Activated naive CD4-positive, alpha-beta T cell treated with anti-CD3 and anti-CD28 coated beads, Interleukin-2, amount 50 U/mL, for 16 hours (primary cell): ENCODE results near the gene KRT4.

ENCODE experiments used
- DNase-seq: peaks from one replicate; pipeline ENCODE4 v3.0.0-alpha.2; 2020

KRT4 gene

GRCh38 chr12:52836491-52837412 lies 22.8 kb upstream of the KRT4 start:
- no peak for DNase-seq

DNA sequence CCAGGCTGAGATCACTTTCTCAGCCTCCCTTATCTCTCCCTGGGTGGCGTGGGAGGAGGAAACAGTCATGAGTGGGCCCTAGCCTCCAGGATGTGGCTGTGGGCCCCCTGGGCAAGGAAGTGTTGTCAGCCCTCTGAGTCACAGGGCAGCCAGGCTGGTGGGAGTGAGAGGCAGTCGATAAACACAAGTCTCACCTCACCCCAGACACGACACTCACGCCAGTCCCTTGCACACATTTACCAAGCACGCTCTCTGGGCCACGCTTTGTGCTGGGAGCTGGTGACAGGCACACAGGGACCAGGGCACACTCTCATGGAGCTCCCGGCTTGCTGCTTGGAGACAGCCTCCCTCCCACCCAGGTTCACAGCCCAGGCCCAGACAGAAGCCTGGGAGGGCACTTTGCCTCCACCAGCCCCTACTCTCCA lies 22.1 kb upstream of the KRT4 start:
- DNase-seq = peak; percentile 58

DNA sequence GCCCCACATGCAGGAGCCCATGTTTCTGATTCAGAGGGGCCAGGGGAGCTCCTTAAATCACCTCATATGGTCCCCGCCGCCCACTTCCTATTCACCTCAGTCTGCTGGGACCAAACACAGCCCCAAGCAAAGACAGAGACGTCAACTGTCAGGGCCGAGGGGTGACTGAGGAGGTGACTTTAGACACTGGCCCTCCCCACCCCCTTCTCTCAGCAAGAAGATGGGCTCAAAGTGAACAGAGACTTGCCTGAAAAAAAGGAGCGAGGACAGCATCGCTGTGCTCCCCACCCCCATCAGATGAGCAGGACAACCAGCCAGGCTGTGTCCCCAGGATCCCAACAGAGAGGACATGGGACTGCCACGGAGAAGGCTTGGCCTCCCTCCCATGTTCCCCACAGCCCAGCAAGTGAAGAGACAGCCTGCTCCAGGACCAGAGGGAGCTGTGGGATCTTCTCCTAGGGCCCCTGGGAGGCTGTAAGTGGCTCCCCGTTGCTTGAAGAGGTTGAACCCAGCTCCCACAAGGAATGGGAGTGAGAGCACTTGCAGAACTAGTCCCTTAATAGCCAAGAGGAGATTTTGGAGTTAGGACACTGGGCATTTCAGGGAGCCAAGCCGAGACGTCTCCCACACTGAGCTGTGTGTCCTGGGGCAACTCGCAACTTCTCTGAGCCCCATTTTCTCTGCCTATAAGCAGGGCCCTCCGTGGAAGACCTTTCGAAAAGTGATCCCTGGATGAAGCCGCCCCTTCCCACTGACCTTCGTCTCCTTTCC lies 21.5 kb upstream of the KRT4 start:
- no peak for DNase-seq

- DNase-seq = no peak
These were observed 20.7 kb upstream of the KRT4 start for GRCh38 chr12:52834727-52835001.

- no peak for DNase-seq
These were observed 20.2 kb upstream of the KRT4 start, which contains the start of gene KRT79 for GRCh38 chr12:52833922-52834726. Gene KRT79, minus strand, starts transcription at chr12:52834311. Its CDS starts 51 bp downstream, at chr12:52834260.

DNA sequence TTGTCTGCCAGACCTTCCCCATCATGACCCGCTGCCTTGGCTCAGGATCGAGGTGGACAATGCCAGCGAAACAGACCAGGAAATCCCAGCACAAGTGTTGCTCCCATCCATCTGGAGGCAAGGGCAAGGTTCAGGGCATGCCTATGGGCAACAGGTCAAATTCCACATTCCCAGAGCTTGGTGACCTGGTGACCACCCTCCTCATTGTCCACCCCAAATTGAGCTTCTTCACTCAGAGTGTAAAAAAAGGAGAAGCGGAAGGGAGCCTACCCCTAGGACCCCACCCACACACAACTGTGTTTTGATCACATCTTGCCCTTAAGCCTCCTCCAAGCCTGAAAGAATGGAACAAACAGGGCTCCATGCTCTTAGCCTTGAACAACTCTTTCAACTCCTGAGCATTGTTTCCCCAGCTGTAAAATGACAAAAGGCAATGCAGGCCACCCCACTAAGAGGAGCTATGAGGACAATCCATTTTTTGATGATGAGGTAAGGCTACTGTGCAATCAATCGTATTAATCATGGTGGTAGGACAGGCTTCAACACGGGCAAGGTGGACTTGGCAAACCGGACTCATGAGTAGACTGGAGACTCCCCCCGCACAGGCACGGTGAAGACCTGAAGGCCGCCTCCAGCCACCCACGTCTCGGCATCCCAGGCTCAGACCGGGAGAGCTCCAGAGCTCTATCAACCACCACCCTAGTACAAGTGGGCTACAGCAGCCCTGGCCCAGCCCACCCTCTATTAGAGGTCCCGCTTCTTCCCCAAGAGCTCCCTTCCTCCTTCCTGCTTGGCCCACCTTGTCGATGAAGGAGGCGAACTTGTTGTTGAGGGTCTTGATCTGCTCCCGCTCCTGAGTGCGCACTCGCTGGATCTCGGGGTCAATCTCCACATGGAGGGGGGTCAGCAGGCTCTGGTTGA lies 19.3 kb upstream of the KRT4 start:
- no peak for DNase-seq

DNA sequence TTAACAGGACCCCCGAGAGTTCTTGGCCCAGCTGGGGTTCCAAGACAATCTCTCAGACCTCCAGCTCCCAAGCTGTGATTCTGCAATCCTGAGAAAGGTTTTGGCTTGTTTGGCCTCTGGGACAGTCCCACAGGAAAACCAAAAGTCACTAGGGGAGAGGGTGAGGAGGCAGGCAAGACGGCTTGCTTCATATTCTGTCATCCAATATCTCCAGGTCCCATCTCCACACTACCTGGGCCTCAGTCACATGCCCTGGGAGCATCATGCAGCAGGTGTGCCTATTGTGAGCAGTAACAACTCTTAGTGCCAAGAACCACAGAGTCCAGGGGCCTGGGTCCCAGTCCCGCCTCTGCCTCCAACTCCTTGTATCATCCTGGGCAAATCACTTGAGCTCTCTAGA lies 18.5 kb upstream of the KRT4 start:
- no peak for DNase-seq

GRCh38 chr12:52831251-52831650 lies 17.3 kb upstream of the KRT4 start:
- no peak for DNase-seq

DNA sequence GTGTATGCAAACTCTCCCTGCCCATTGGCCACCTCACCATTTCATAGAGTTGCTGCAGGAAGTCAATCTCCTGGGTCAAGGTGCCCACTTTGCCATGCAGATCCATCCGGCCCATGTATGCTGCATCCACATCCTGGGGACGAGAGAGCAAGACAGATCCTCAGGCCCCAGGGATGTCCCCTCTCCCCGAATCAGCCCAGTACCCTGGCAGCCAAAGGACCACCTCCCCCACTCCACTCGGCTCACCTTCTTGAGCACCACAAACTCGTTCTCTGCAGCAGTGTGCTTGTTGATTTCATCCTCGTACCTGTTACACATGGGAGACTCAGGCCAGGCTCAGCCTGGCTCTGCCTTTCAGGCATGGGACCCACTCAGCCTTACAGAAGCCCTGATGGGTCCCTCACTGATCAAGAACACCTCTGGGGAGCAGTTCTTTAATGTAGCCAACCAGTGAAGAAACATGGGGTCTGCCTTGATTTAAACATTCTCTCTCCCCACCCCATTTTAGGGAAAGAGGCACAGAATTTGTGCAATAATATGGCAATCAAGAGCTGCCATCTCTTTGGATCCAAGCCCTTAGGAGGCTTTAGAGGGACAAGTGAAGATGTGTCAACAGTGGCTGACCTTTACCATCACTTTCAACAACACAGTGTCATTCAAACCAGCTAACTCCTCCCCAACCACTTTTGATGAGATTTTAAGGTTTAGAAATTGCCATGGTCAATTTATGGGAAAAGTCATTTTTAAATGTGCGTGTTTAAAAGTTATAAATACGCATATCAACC lies 16.3 kb upstream of the KRT4 start:
- no peak for DNase-seq

DNA sequence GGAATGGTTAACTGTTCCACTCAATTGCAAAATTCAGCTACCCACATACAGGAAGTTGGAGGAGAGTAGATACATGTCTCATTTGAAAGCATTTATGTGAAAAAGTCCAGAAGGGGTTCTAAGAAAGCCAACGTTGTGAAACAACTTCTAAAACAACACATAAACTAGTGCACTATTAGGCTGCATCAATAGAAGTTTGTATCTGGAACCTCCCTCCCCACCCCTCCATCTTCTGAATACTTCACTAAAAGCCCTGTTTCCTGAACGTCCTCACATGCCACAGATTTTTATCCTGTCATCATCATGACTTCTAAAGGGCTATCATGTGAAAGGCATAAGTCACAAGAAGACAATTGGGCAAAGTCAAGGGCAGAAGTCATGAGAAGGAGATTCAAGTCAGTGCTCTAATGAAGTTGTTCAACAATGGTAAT lies 14.7 kb upstream of the KRT4 start:
- DNase-seq = no peak

GRCh38 chr12:52828156-52828555 lies 14.2 kb upstream of the KRT4 start:
- DNase-seq = no peak

GRCh38 chr12:52827499-52828090 lies 13.7 kb upstream of the KRT4 start:
- DNase-seq = no peak

DNA sequence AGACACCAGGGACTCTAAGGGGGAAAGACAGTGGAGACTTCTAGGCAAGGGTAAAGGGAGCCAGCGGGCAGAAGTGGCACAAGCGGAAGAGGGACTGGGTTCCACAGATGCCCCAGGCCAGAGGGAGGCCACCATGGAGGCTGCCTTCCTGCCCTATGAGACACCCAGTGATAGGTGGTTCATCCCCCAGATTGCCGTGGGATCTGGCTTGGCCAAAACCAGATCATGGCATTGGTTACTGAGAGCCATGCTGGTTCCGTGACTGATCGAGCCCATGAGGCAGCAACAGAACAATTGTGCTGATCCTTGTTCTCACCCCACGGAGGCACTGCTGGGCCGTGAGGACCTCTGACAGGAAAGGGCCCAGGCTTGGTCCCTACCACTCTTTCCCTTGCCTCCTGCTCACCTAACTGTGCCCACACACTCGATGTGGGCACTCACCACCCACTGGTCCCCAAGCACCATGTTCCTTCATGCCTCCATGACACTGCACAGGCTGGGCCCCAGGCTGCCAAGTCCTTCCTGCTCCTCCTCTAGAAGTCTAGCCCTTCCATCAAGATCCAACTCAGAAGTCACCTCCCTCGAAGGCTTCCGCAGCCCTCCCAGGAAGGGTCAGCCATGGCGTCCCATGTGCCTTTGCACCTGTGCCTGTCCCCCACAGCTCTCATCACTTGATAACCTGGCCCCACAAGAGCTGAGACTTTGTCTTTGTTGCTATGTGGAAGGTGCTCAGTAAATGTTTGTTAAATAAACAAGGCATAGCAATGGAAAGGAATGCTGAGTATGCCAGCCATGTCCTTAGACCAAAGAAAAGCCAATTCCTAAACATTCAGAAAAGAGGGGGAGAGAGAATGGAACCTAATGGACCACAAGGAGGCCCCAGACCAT lies 12.9 kb upstream of the KRT4 start:
- DNase-seq = no peak

GRCh38 chr12:52825961-52826360 lies 12.0 kb upstream of the KRT4 start:
- no peak for DNase-seq

DNA sequence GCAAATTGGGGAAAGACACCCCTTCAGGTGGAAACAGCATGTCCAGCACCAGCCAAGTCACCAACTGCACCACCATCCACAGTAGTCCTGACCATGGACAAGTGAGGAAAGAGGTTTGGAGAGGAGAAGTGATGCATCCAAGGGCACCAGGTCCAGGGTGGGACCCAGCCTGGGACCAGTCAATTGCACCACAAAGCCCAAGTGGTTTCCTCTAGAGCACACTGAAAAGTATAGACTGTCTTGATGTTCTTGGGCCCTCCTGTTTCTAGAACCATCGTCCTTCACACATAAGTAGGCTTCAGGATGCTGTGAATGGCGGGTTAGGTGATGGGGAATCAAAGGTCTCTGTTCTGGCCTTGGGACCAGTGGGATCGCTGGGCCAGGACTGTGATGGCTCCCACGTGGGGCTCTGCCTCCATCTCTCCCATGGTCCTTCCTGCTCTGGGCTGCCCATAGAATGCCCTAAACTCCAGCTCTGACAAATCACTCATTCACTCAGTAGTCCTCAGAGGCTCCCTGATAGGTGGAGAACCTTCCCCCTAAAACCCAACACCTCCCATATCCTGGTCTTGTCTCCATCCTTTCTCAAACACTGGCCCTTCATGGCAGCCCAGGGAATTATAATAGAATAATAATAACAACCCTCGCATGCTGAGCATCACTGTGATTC lies 11.0 kb upstream of the KRT4 start:
- DNase-seq = no peak

DNA sequence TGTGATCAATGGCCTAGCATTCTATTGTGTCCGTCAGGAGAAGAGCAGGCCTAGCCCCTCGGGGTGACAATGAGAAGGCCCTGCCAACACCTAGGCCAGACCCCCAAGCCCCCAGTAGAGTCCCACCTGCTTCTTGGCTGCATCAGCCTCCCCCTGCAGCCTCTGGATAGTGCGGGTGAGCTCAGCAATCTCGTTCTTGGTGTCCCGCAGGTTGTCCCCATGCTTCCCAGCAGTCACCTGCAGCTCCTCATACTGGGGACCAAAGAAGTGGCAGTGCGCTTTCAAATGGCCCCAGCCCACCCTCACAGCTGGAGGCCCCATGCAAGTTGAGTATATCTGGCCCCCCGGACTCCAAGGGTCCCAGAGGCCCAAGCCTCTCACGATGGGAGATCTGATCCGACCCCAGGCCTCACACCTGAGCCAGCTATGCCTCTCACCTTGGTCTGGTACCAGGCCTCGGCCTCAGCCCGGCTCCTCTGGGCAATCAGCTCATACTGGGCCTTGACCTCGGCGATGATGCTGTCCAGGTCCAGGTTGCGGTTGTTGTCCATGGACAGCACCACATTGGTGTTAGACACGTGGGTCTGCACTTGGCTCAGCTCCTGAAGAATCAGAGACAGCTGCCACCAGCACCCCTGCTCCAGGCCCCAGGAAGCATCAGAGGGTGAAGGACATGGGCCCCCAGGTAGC lies 10.0 kb upstream of the KRT4 start:
- no peak for DNase-seq

DNA sequence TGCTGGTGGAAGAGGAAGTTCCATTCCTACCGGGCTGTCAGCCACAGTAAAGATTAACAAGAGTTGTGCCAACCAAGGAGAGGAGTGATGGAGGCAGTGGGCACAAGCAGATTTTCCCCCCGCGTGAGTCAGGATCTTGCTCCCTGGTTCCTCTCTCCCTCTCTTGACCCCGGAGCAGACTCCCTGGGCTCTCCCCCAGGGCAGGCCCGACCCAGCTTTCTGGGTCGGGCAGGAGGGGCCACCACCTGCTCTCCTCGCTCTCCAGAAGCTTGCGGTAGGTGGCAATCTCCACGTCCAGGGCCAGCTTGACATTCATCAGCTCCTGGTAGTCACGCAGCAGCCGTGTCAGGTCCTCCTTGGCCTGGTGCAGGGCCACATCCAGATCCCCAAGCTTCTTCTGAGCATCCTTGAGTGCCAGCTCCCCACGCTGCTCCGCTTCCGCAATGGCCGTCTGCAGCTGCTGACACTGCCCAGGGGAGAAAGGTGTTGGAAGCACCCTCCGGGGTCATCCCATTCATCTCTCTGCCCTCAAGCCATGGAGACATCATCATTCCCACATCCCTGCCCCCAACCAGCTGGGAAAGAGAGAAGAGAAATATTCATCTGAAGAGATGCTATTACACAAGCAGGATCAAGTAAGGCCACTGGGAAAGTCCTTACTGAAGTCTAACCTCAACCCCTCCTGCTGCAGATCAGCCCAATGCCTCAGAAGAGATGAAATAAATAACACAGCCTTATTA lies 9.0 kb upstream of the KRT4 start:
- DNase-seq = no peak
